T-helper 1 cell treated with Interleukin-12 subunit alpha and Interleukin-12 subunit beta and Interleukin-4 antibody, amounts not matched to agents 30 μg/mL and 1 μg/mL, for 36 hours (primary cell): ENCODE measurements around the gene EIF3A.
"Not testable (repeated sequence)": the region's sequence is repeated elsewhere in the genome, so short reads cannot be mapped to it uniquely, and the experiment has no call there.

Experiments
- H3K27ac Mint-ChIP-seq: one replicate; pipeline ENCODE4 v1.8.0; 2021; ENCODE audit warnings: mild to moderate bottlenecking, mixed read lengths
- H3K27me3 Mint-ChIP-seq: one replicate; pipeline ENCODE4 v1.8.0; 2021; ENCODE audit warnings: low read depth, mixed read lengths
- H3K36me3 Mint-ChIP-seq: one replicate; pipeline ENCODE4 v1.8.0; 2021; ENCODE audit warnings: low read depth, mixed read lengths
- H3K4me1 Mint-ChIP-seq: one replicate; pipeline ENCODE4 v1.8.0; 2021; ENCODE audit warnings: low read depth, mixed read lengths
- H3K4me3 Mint-ChIP-seq: one replicate; pipeline ENCODE4 v1.8.0; 2021; ENCODE audit warnings: mild to moderate bottlenecking, moderate library complexity, mixed read lengths
- H3K9me3 Mint-ChIP-seq: one replicate; pipeline ENCODE4 v1.8.0; 2021; ENCODE audit warnings: mixed read lengths

Gene EIF3A

GRCh38 chr10:119080521-119081259 is at the start of gene EIF3A:
Gene EIF3A (minus strand): TSS chr10:119080817. CDS start chr10:119080676, 141 bp downstream.
- Mint-ChIP-seq H3K27ac (peak within 1 kb of the TSS; percentile 96), H3K27me3 (no peaks in the 10 kb centered on the region), H3K36me3 (peaks cover 28% of the 10 kb centered on the region), H3K4me3 (peak within 1 kb of the TSS; percentile 100), H3K9me3 (no peaks in the 10 kb centered on the region), H3K4me1 (peaks cover 35% of the 10 kb centered on the region)

GRCh38 chr10:119129721-119130120 is 49.1 kb upstream of the EIF3A start:
- Mint-ChIP-seq H3K27me3 (no peaks in the 10 kb centered on the region), H3K27ac (peak overlapping the region; percentile 66), H3K4me1 (peaks cover 49% of the 10 kb centered on the region), H3K9me3 (no peaks in the 10 kb centered on the region), H3K4me3 (no peak overlapping the region), H3K36me3 (peaks cover 60% of the 10 kb centered on the region)

GRCh38 chr10:119125942-119126341 is 45.3 kb upstream of the EIF3A start:
- peaks cover 51% of the 10 kb centered on the region for H3K36me3 Mint-ChIP-seq
- peaks cover 23% of the 10 kb centered on the region for H3K4me1 Mint-ChIP-seq
- no peak overlapping the region for H3K4me3 Mint-ChIP-seq
- no peak overlapping the region for H3K27ac Mint-ChIP-seq
- H3K9me3 Mint-ChIP-seq, result no peaks in the 10 kb centered on the region
- no peaks in the 10 kb centered on the region for H3K27me3 Mint-ChIP-seq

GRCh38 chr10:119120875-119121274 is 40.3 kb upstream of the EIF3A start:
- H3K36me3 Mint-ChIP-seq, result peaks cover 39% of the 10 kb centered on the region
- H3K4me1 Mint-ChIP-seq, result peaks cover 8% of the 10 kb centered on the region
- H3K9me3 Mint-ChIP-seq, result no peaks in the 10 kb centered on the region
- no peak overlapping the region for H3K4me3 Mint-ChIP-seq
- no peaks in the 10 kb centered on the region for H3K27me3 Mint-ChIP-seq
- H3K27ac Mint-ChIP-seq, result no peak overlapping the region

- peak overlapping the region; percentile 57 for H3K27ac Mint-ChIP-seq
Measured at GRCh38 chr10:119120413-119120867, 39.8 kb upstream of the EIF3A start.

GRCh38 chr10:119119400-119119799 is 38.8 kb upstream of the EIF3A start:
- H3K27me3 Mint-ChIP-seq, result no peaks in the 10 kb centered on the region
- H3K36me3 Mint-ChIP-seq, result peaks cover 38% of the 10 kb centered on the region
- peak overlapping the region; percentile 7 for H3K27ac Mint-ChIP-seq
- peaks cover 9% of the 10 kb centered on the region for H3K4me1 Mint-ChIP-seq
- H3K9me3 Mint-ChIP-seq, result no peaks in the 10 kb centered on the region
- H3K4me3 Mint-ChIP-seq, result no peak overlapping the region

More at GRCh38 chr10:119120413-119120867, 39.8 kb upstream of the EIF3A start:
- no peak overlapping the region for H3K4me3 Mint-ChIP-seq
- peaks cover 37% of the 10 kb centered on the region for H3K36me3 Mint-ChIP-seq
- H3K4me1 Mint-ChIP-seq, result peaks cover 8% of the 10 kb centered on the region
- H3K9me3 Mint-ChIP-seq, result no peaks in the 10 kb centered on the region
- no peaks in the 10 kb centered on the region for H3K27me3 Mint-ChIP-seq

- H3K36me3 Mint-ChIP-seq, result peaks cover 45% of the 10 kb centered on the region
- no peaks in the 10 kb centered on the region for H3K27me3 Mint-ChIP-seq
- no peak overlapping the region for H3K27ac Mint-ChIP-seq
- no peak overlapping the region for H3K4me3 Mint-ChIP-seq
- no peaks in the 10 kb centered on the region for H3K9me3 Mint-ChIP-seq
- H3K4me1 Mint-ChIP-seq, result peaks cover 18% of the 10 kb centered on the region
Measured at GRCh38 chr10:119118231-119118630, 37.6 kb upstream of the EIF3A start.

GRCh38 chr10:119116326-119116951 is 35.8 kb upstream of the EIF3A start:
- H3K27ac Mint-ChIP-seq, result no peak overlapping the region
- no peaks in the 10 kb centered on the region for H3K27me3 Mint-ChIP-seq
- no peaks in the 10 kb centered on the region for H3K9me3 Mint-ChIP-seq
- peaks cover 18% of the 10 kb centered on the region for H3K4me1 Mint-ChIP-seq
- H3K36me3 Mint-ChIP-seq, result peaks cover 41% of the 10 kb centered on the region
- H3K4me3 Mint-ChIP-seq, result no peak overlapping the region

GRCh38 chr10:119115926-119116325 is 35.3 kb upstream of the EIF3A start:
- Mint-ChIP-seq H3K4me1 (peaks cover 18% of the 10 kb centered on the region), H3K36me3 (peaks cover 38% of the 10 kb centered on the region), H3K9me3 (no peaks in the 10 kb centered on the region), H3K27ac (no peak overlapping the region), H3K27me3 (no peaks in the 10 kb centered on the region), H3K4me3 (no peak overlapping the region)

GRCh38 chr10:119113751-119114732 is 33.4 kb upstream of the EIF3A start:
- Mint-ChIP-seq H3K9me3 (no peaks in the 10 kb centered on the region), H3K27me3 (no peaks in the 10 kb centered on the region), H3K36me3 (peaks cover 39% of the 10 kb centered on the region), H3K4me1 (peaks cover 16% of the 10 kb centered on the region), H3K4me3 (no peak overlapping the region), H3K27ac (peak overlapping the region; percentile 20)

- Mint-ChIP-seq H3K4me1 (peaks cover 17% of the 10 kb centered on the region), H3K4me3 (no peak overlapping the region), H3K27ac (no peak overlapping the region), H3K27me3 (no peaks in the 10 kb centered on the region), H3K9me3 (no peaks in the 10 kb centered on the region), H3K36me3 (peaks cover 35% of the 10 kb centered on the region)
Measured at GRCh38 chr10:119112056-119112455, 31.4 kb upstream of the EIF3A start.

GRCh38 chr10:119107771-119108170 is 27.2 kb upstream of the EIF3A start:
- H3K27ac Mint-ChIP-seq, H3K27me3 Mint-ChIP-seq, H3K4me3 Mint-ChIP-seq, H3K9me3 Mint-ChIP-seq: not testable (repeated sequence)
- peaks cover 20% of the 10 kb centered on the region for H3K36me3 Mint-ChIP-seq
- H3K4me1 Mint-ChIP-seq, result peaks cover 23% of the 10 kb centered on the region

- H3K27ac Mint-ChIP-seq, H3K9me3 Mint-ChIP-seq, H3K4me3 Mint-ChIP-seq, H3K27me3 Mint-ChIP-seq: not testable (repeated sequence)
- Mint-ChIP-seq H3K4me1 (peaks cover 26% of the 10 kb centered on the region), H3K36me3 (peaks cover 15% of the 10 kb centered on the region)
Measured at GRCh38 chr10:119107106-119107505, 26.5 kb upstream of the EIF3A start.

GRCh38 chr10:119105899-119106298 is 25.3 kb upstream of the EIF3A start:
- H3K9me3 Mint-ChIP-seq, H3K4me3 Mint-ChIP-seq, H3K27me3 Mint-ChIP-seq, H3K27ac Mint-ChIP-seq: not testable (repeated sequence)
- Mint-ChIP-seq H3K36me3 (peaks cover 12% of the 10 kb centered on the region), H3K4me1 (peaks cover 30% of the 10 kb centered on the region)
